HG02840 (cell line): ENCODE results near the gene STRN4.
A peak's percentile ranks its signal among the peaks of the same experiment; 100 is the strongest.
"Not testable (repeated sequence)": the region's sequence is repeated elsewhere in the genome, so short reads cannot be mapped to it uniquely, and the experiment has no call there.

Experiments used
- ATAC-seq: cut with Tn5 transposase; IDR thresholded peaks from one replicate; pipeline ENCODE4 v1.9.1; 2021; ENCODE audit warnings: mild to moderate bottlenecking, moderate library complexity, moderate number of reproducible peaks; ENCODE audit not compliant: unreplicated experiment, low FRiP score

STRN4 gene

GRCh38 chr19:46746281-46747057 is at the start of gene STRN4:
STRN4 (minus strand) TSS chr19:46746450; CDS start chr19:46746430, 20 bp downstream.
- ATAC-seq, result no peak

- ATAC-seq, result no peak
These were observed 45.7 kb upstream of the STRN4 start for GRCh38 chr19:46791944-46792343.

DNA sequence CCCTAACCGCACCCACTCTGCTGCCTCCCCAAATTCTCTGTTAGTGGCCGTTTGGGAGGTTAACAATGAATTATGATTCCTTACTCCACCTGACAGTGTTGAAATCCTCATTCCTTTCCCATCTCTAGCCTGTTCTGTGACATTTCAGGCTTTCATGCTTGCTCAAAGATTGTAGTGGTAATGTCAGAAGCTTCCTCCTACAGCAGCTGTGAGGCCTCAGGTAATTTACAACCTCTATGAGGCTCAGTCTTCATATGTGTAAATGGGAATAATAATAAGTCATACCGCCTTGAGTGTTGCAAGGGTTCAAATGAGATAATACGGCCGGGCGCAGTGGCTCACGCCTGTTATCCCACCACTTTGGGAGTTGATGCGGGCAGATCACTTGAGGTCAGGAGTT is 43.1 kb upstream of the STRN4 start:
- ATAC-seq, result no peak

DNA sequence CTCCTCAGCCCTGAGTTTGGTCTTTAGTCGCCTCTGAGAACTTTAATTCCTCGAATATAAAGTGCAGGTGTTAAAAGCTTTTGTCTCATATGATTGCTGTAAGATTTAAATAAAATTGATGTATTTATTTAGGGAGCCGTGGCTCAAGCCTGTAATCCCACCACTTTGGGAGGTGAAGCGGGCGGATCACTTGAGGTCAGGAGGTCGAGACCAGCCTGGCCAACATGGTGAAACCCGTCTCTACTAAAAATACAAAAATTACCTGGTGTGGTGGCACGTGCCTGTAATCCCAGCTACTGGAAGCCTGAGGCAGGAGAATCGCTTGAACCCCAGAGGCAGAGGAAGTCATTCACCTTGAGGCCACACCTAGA is 42.7 kb upstream of the STRN4 start:
- no peak for ATAC-seq

DNA sequence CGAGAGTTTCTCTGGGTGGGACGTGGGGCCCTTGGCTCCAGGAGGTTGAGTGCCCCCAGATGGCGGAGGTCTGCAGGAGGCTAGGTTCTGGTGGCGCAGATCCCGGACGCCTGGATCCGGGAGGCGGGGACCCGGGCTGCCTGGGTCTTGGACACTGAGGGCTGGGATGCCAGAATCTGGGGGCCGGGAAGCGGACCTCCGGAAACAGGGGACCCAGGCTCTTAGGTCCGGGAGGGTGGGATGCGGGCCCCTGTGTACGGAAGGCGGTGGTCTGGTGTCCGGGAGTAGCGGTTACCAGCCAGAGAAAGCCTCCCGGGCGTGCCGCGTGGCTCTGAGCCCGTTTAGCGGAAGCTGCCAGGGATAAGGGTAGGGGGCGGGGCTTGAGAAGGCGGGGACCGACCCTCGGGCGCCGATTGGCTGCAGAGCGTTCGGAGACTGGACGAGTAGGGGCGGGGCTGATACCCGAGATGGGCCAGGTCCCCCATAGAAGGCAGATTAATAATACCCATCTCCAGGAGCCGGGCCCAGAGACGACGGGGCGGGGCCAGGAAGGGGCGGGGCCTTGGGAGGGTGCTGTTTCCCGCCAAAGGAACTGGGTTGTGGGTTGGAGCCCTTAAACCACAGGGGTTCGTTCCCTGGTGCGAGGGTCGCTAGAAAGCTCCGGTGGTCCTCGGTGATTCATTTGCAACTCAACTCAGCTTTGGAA is 42.2 kb upstream of the STRN4 start, which contains the start of gene SLC1A5:
Gene SLC1A5 (minus strand): TSS at position 333 of the 706 bp plus-strand sequence. CDS start 629 bp downstream, outside the sequence.
- peak; percentile 55 for ATAC-seq

- no peak for ATAC-seq
These were observed 41.3 kb upstream of the STRN4 start for GRCh38 chr19:46787331-46788261.

GRCh38 chr19:46787040-46787330 is 40.7 kb upstream of the STRN4 start:
- ATAC-seq, result no peak

GRCh38 chr19:46786236-46787039 is 40.2 kb upstream of the STRN4 start:
- ATAC-seq, result no peak

DNA sequence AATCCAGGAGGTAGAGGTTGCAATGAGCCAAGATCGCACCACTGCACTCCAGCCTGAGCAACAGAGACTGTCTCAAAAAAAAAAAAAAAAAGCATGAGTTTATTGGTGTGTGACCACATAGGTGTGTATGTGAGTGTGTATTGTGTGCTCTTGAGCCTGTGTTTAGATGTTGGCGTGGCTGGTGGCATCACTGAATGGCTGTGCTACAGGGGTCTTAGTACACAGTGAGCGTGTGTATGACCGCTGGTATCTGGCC is 39.7 kb upstream of the STRN4 start:
- ATAC-seq, result no peak

- ATAC-seq, result no peak
These were observed 39.1 kb upstream of the STRN4 start for GRCh38 chr19:46785054-46785979.

DNA sequence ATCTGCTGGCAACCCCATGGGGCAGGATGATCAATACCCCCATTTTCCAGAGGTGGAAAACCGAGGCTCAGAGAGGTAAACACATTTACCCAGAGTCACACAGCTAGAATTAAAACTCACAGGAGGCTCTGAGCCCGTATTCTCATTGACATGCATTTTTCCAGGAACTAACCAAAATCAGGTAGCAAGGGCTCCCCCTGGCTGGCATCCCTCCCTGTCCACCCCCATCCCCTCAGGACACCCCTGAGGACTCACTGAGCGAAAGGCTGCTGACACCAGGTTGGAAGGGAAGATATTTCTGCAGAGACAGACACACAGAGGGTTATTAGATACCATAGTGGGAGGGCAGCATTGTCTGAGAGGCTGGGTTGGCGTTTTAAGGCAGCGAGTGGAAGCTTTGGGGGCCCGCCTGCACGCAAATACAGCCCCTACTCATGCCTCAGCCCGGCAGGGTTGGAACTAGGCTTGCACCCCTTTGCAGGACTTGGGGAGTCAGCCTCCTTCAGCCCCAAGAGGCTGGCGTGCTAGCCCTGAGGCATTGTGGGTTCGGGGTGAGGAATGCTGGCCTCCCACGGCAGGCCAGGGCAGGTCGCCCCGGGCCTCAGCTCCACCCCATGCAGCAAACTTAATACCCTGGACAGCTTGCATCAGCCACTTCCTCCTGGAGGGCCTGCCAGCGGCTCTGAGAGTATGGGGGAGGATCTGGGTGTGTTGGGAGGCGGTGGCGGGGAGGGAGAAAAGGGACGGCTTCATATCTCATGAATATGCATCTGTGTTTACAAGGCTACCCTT is 38.2 kb upstream of the STRN4 start:
- ATAC-seq, result no peak

- ATAC-seq, result no peak
These were observed 37.4 kb upstream of the STRN4 start for GRCh38 chr19:46783670-46784069.

DNA sequence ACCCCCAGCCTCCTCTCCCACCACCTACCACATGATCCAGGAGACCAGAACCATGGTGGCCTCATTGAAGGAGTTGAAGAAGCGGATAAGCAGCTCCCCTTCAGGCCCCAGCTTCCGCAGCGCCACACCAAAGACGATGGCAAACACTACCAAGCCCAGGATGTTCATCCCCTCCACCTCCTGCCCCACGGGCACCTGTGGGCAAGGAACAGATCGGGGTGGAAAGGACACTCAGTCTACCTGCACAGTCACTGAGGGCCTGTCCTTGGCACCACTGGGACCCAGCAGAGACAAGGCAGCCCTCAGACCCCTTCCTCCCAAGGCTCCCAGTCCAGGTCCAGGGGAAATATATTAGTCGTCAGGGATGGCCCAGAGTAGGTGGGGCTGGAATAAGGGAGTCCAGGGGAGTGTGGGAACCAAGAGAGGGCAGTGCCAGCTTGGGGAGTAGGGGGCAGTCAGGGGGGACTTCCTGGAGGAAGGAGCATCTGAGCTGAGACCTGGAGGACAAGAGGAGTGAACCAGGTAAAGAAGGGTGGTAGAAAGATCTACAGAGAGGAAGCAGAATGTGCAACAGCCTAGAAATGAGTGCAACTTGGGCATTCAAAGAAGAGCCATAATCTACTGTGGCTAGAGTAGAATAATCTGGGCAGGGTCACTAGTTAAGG is 36.2 kb upstream of the STRN4 start:
- no peak for ATAC-seq

GRCh38 chr19:46777956-46778645 is 31.9 kb upstream of the STRN4 start:
- ATAC-seq, result not testable (repeated sequence)

- ATAC-seq, result no peak
These were observed 31.0 kb upstream of the STRN4 start for GRCh38 chr19:46776927-46777911.

GRCh38 chr19:46775642-46776258 is 29.5 kb upstream of the STRN4 start:
- no peak for ATAC-seq
